Measurements from ENCODE around the gene BICC1. TPM values are rescaled to one million over a fixed set of nuclear protein-coding genes. Genes with fewer than 3 reads are reported as not detected.

The BICC1 gene
- total RNA-seq, 1 donor from 2014 or later = 41.0 TPM

GRCh38 chr10:58481569-58482109 lies 31.0 kb upstream of the BICC1 start:
- no peak overlapping the region for H3K27ac Mint-ChIP-seq (ENCODE audit: unreplicated experiment)
- DNase-seq (ENCODE audit: extremely low spot score, unreplicated experiment) = no peak
- no peak for TF ChIP-seq CTCF (IDR thresholded peaks at IDR 0.05)
- H3K4me3 Mint-ChIP-seq (ENCODE audit: unreplicated experiment) = no peak overlapping the region
- no peaks in the 10 kb centered on the region for H3K27me3 Mint-ChIP-seq (ENCODE audit: unreplicated experiment)
- peaks cover 22% of the 10 kb centered on the region for H3K4me1 Mint-ChIP-seq (ENCODE audit: unreplicated experiment)
- H3K9me3 Mint-ChIP-seq (ENCODE audit: unreplicated experiment) = no peaks in the 10 kb centered on the region
- no peaks in the 10 kb centered on the region for H3K36me3 Mint-ChIP-seq (ENCODE audit: unreplicated experiment)

GRCh38 chr10:58486821-58487220 lies 25.9 kb upstream of the BICC1 start:
- DNase-seq (ENCODE audit: extremely low spot score, unreplicated experiment) = no peak
- Mint-ChIP-seq H3K4me3 (ENCODE audit: unreplicated experiment) (no peak overlapping the region), H3K27me3 (ENCODE audit: unreplicated experiment) (no peaks in the 10 kb centered on the region), H3K36me3 (ENCODE audit: unreplicated experiment) (no peaks in the 10 kb centered on the region), H3K9me3 (ENCODE audit: unreplicated experiment) (peaks cover 6% of the 10 kb centered on the region), H3K27ac (ENCODE audit: unreplicated experiment) (no peak overlapping the region), H3K4me1 (ENCODE audit: unreplicated experiment) (peaks cover 8% of the 10 kb centered on the region)
- TF ChIP-seq CTCF (IDR thresholded peaks at IDR 0.05) = no peak

GRCh38 chr10:58488921-58489320 lies 23.8 kb upstream of the BICC1 start:
- no peak for DNase-seq (ENCODE audit: extremely low spot score, unreplicated experiment)
- no peaks in the 10 kb centered on the region for H3K27me3 Mint-ChIP-seq (ENCODE audit: unreplicated experiment)
- H3K9me3 Mint-ChIP-seq (ENCODE audit: unreplicated experiment) = peaks cover 6% of the 10 kb centered on the region
- no peak overlapping the region for H3K27ac Mint-ChIP-seq (ENCODE audit: unreplicated experiment)
- H3K4me1 Mint-ChIP-seq (ENCODE audit: unreplicated experiment) = peaks cover 8% of the 10 kb centered on the region
- TF ChIP-seq CTCF (IDR thresholded peaks at IDR 0.05) = no peak
- no peaks in the 10 kb centered on the region for H3K36me3 Mint-ChIP-seq (ENCODE audit: unreplicated experiment)
- no peak overlapping the region for H3K4me3 Mint-ChIP-seq (ENCODE audit: unreplicated experiment)

GRCh38 chr10:58502956-58503355 lies 9.7 kb upstream of the BICC1 start:
- no peak for DNase-seq (ENCODE audit: extremely low spot score, unreplicated experiment)
- H3K4me1 Mint-ChIP-seq (ENCODE audit: unreplicated experiment) = peaks cover 8% of the 10 kb centered on the region
- TF ChIP-seq CTCF (IDR thresholded peaks at IDR 0.05) = no peak
- no peak overlapping the region for H3K27ac Mint-ChIP-seq (ENCODE audit: unreplicated experiment)
- no peaks in the 10 kb centered on the region for H3K9me3 Mint-ChIP-seq (ENCODE audit: unreplicated experiment)
- no peak overlapping the region for H3K4me3 Mint-ChIP-seq (ENCODE audit: unreplicated experiment)
- no peaks in the 10 kb centered on the region for H3K27me3 Mint-ChIP-seq (ENCODE audit: unreplicated experiment)
- no peaks in the 10 kb centered on the region for H3K36me3 Mint-ChIP-seq (ENCODE audit: unreplicated experiment)

GRCh38 chr10:58508316-58508715 lies 4.4 kb upstream of the BICC1 start:
- Mint-ChIP-seq H3K4me3 (ENCODE audit: unreplicated experiment) (no peak overlapping the region), H3K9me3 (ENCODE audit: unreplicated experiment) (no peaks in the 10 kb centered on the region), H3K36me3 (ENCODE audit: unreplicated experiment) (no peaks in the 10 kb centered on the region), H3K27me3 (ENCODE audit: unreplicated experiment) (no peaks in the 10 kb centered on the region), H3K27ac (ENCODE audit: unreplicated experiment) (no peak overlapping the region), H3K4me1 (ENCODE audit: unreplicated experiment) (peaks cover 17% of the 10 kb centered on the region)
- no peak for DNase-seq (ENCODE audit: extremely low spot score, unreplicated experiment)
- TF ChIP-seq CTCF (IDR thresholded peaks at IDR 0.05) = no peak

Measured in osteocyte (in vitro differentiated cells).